ENCODE data around the gene ZNF443.

Gene ZNF443

GRCh38 chr19:12400633-12401502, 40.0 kb downstream of the ZNF443 start, which contains the start of gene ZNF799:
ZNF799 (minus strand) TSS chr19:12401271; CDS start chr19:12401070, 201 bp downstream.
- 0 out of 4 replicates have a peak, but pooled peaks of 1 of the 2 experiments have one; percentile 17 for TF ChIP-seq REST (IDR thresholded peaks at IDR 0.05; ENCODE audit: insufficient read depth in 1 of 2, low read depth in 2 of 2, low read length in 2 of 2)
- TF ChIP-seq TAF1 (IDR thresholded peaks at IDR 0.05; ENCODE audit: borderline replicate concordance, insufficient read depth, low read length), result no peak
- TF ChIP-seq SIN3A (IDR thresholded peaks at IDR 0.05; ENCODE audit: borderline replicate concordance, insufficient read depth, low read length), result peak; percentile 39; the same call in 1 of the 2 replicates

DNA sequence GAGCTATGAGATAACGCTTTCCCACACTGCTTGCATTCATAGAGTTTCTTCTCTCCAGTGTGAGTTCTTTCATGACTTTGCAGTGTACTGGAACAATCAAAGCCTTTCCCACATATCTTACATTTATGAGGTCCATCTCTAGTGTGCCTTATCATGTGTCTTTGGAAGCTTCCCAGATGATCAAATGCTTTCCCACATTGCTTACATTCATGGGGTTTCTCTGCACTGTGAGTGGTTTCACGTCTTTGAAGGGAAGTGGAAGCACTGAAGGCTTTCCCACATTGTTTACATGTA, 60.4 kb downstream of the ZNF443 start:
- TF ChIP-seq POLR2AphosphoS5 (IDR thresholded peaks at IDR 0.05; ENCODE audit: low read depth, low read length) (no peak), TAF1 (IDR thresholded peaks at IDR 0.05; ENCODE audit: borderline replicate concordance, insufficient read depth, low read length) (no peak), FOXP2 (optimal IDR thresholded peaks at IDR 0.05; ENCODE audit: borderline replicate concordance, extremely low read depth, extremely low read length, insufficient read depth) (no peak), REST (IDR thresholded peaks at IDR 0.05; ENCODE audit: insufficient read depth in 1 of 2, low read depth in 2 of 2, low read length in 2 of 2) (no peak), SIN3A (IDR thresholded peaks at IDR 0.05; ENCODE audit: borderline replicate concordance, insufficient read depth, low read length) (no peak)

DNA sequence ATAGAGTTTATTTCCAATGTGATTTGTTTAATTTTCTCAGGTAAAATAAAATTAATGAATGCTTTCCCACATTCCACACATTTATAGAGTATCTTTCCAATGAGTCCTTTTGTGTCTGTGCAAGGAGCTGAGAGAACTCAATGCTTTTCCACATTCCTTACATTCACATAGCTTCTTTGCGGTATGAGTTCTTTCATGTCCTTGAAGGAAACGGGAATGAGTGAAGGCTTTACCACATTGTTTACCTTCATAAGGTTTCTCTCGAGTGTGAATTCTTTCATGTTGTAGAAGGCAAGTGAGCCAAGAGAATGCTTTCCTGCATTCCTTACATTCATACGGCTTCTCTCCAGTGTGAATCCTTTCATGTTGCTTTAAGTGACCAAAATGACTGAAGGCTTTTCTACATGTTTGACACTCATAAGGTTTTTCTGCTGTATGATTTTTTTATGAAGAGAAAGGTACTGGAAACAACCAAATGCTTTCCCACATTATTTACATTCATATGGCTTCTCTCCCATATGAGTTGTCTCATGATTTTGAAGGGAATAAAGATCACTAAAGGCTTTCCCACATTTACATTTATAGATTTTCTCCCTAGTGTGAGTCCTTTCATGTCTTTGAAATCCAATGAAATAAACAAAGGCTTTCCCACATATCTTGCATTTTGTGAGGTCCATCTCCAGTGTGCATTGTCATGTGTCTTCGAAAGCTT, 60.9 kb downstream of the ZNF443 start:
- no peak for TF ChIP-seq FOXP2 (optimal IDR thresholded peaks at IDR 0.05; ENCODE audit: borderline replicate concordance, extremely low read depth, extremely low read length, insufficient read depth)
- TF ChIP-seq POLR2AphosphoS5 (IDR thresholded peaks at IDR 0.05; ENCODE audit: low read depth, low read length), result no peak
- no peak for TF ChIP-seq REST (IDR thresholded peaks at IDR 0.05; ENCODE audit: insufficient read depth in 1 of 2, low read depth in 2 of 2, low read length in 2 of 2)

All from PFSK-1 (cell line).